Tibial nerve (tissue), 4 donors: ENCODE measurements around the gene TEX38.

Source experiments
- CTCF ChIP-seq, 5 experiments: fragments of 200-600 bp in 3 of 5; fragments of 450-650 bp in 2 of 5; sonication (generic) in 3 of 5; IDR thresholded peaks; one replicate each; pipeline ENCODE4 v1.5.1; 2016 to 2019; ENCODE audit warnings: antibody characterized with exemption in 5 of 5, mild to moderate bottlenecking in 3 of 5, moderate library complexity in 2 of 5
- EP300 ChIP-seq, 2 donors: sonication (generic); formaldehyde crosslinking; IDR thresholded peaks; one replicate each; pipeline ENCODE4 v1.6.1; 2017; ENCODE audit warnings: antibody characterized with exemption in 2 of 2, mild to moderate bottlenecking in 1 of 2
- POLR2A ChIP-seq, 2 donors: fragments of 450-650 bp; IDR thresholded peaks; one replicate each; pipeline ENCODE4 v1.6.1; 2017; ENCODE audit warnings: antibody characterized with exemption in 2 of 2, mild to moderate bottlenecking in 2 of 2, moderate library complexity in 2 of 2

GRCh38 chr1:46687093-46687659 lies 15.5 kb downstream of the TEX38 start:
- TF ChIP-seq CTCF (IDR thresholded peaks at IDR 0.05): no peak
- no peak for TF ChIP-seq POLR2A (IDR thresholded peaks at IDR 0.05)
- TF ChIP-seq EP300 (IDR thresholded peaks at IDR 0.05): no peak
